GM23338 (cell line): Measurements from ENCODE around the gene ELFN1. TPM values are rescaled to one million over a fixed set of nuclear protein-coding genes. Genes with fewer than 3 reads are reported as not detected.
"Not testable (repeated sequence)": the region's sequence is repeated elsewhere in the genome, so short reads cannot be mapped to it uniquely, and the experiment has no call there.

Source experiments
- ATAC-seq: fragments of 200-7000 bp; cut with Tn5 transposase; 3 replicates; pipeline ENCODE4 v1.9.1; 2020
- DNase-seq: peaks from one replicate; pipeline ENCODE4 v3.0.0-alpha.2; 2015; ENCODE audit warnings: low spot score
- H2AFZ ChIP-seq: fragments of 200-600 bp; sonication (generic); 2 replicates; pipeline ENCODE4 v1.8.0; 2016; ENCODE audit warnings: antibody characterized with exemption, mild to moderate bottlenecking, moderate library complexity
- H3F3A ChIP-seq: fragments of 200-600 bp; sonication (generic); replicated peaks from 2 replicates; pipeline ENCODE4 v1.8.0; 2017; ENCODE audit warnings: antibody characterized with exemption, mixed run types, low read depth
- H3K27ac ChIP-seq: fragments of 200-600 bp; sonication (generic); 2 replicates; pipeline ENCODE4 v1.6.1; 2016; ENCODE audit warnings: low read depth
- H3K27me3 ChIP-seq: fragments of 200-600 bp; sonication (generic); 2 replicates; pipeline ENCODE4 v1.8.0; 2016; ENCODE audit warnings: mild to moderate bottlenecking, mixed run types, moderate library complexity; ENCODE audit not compliant: insufficient read depth
- H3K36me3 ChIP-seq: fragments of 200-600 bp; sonication (generic); 2 replicates; pipeline ENCODE4 v1.8.0; 2016; ENCODE audit warnings: mild to moderate bottlenecking; ENCODE audit not compliant: insufficient read depth
- H3K4me1 ChIP-seq: fragments of 200-600 bp; sonication (generic); 2 replicates; pipeline ENCODE4 v1.8.0; 2016; ENCODE audit warnings: mild to moderate bottlenecking, moderate library complexity; ENCODE audit not compliant: insufficient read depth
- H3K4me2 ChIP-seq: fragments of 200-600 bp; sonication (generic); 2 replicates; pipeline ENCODE4 v1.7.1; 2017; ENCODE audit warnings: mixed run types
- H3K4me3 ChIP-seq: fragments of 200-600 bp; sonication (generic); 2 replicates; pipeline ENCODE4 v1.6.1; 2016; ENCODE audit warnings: mixed run types
- H3K79me2 ChIP-seq: fragments of 200-600 bp; sonication (generic); replicated peaks from 2 replicates; pipeline ENCODE4 v1.8.0; 2017; ENCODE audit warnings: mild to moderate bottlenecking; ENCODE audit not compliant: insufficient read depth
- H3K9me2 ChIP-seq: fragments of 200-600 bp; sonication (generic); 2 replicates; pipeline ENCODE4 v1.8.0; 2017; ENCODE audit not compliant: insufficient read depth
- H4K20me1 ChIP-seq: fragments of 200-600 bp; sonication (generic); replicated peaks from 2 replicates; pipeline ENCODE4 v1.8.0; 2017; ENCODE audit warnings: mild to moderate bottlenecking; ENCODE audit not compliant: insufficient read depth
- H3K27ac Mint-ChIP-seq: 2 replicates; pipeline ENCODE4 v1.8.0; 2020; ENCODE audit warnings: inconsistent platforms, mild to moderate bottlenecking, moderate library complexity, mixed read lengths
- H3K27me3 Mint-ChIP-seq: 3 replicates; pipeline ENCODE4 v1.8.0; 2022; ENCODE audit warnings: low read depth, mild to moderate bottlenecking, moderate library complexity, mixed read lengths, inconsistent platforms; ENCODE audit not compliant: insufficient read depth, poor library complexity
- H3K36me3 Mint-ChIP-seq: 3 replicates; pipeline ENCODE4 v1.8.0; 2021; ENCODE audit warnings: low read depth, mild to moderate bottlenecking, inconsistent platforms, moderate library complexity, mixed read lengths
- H3K4me1 Mint-ChIP-seq: 3 replicates; pipeline ENCODE4 v1.8.0; 2020; ENCODE audit warnings: mild to moderate bottlenecking, inconsistent platforms, mixed read lengths
- H3K4me3 Mint-ChIP-seq: 3 replicates; pipeline ENCODE4 v1.8.0; 2021; ENCODE audit warnings: moderate library complexity, mild to moderate bottlenecking, inconsistent platforms, mixed read lengths
- H3K9me3 Mint-ChIP-seq: 3 replicates; pipeline ENCODE4 v1.8.0; 2020; ENCODE audit warnings: moderate library complexity, mild to moderate bottlenecking, inconsistent platforms, mixed read lengths
- CREB1 ChIP-seq: fragments of 250-450 bp; sonication (Bioruptor Pico); IDR thresholded peaks from 2 replicates; pipeline ENCODE4 v1.5.0; 2020; ENCODE audit warnings: low read depth, mild to moderate bottlenecking, moderate library complexity
- EZH2 ChIP-seq: fragments of 200-600 bp; sonication (generic); IDR thresholded peaks from one replicate; pipeline ENCODE4 v1.8.0; 2017; ENCODE audit warnings: antibody characterized with exemption, mild to moderate bottlenecking, low read depth; ENCODE audit not compliant: unreplicated experiment
- EZH2phosphoT487 ChIP-seq: fragments of 200-600 bp; sonication (generic); IDR thresholded peaks from one replicate; pipeline ENCODE4 v1.8.1; 2018; ENCODE audit warnings: antibody characterized with exemption; ENCODE audit not compliant: unreplicated experiment
- POLR2AphosphoS5 ChIP-seq: IDR thresholded peaks from 2 replicates; pipeline ENCODE4 v1.6.1; 2016; ENCODE audit warnings: antibody characterized with exemption, low read depth
- STAT1 ChIP-seq: IDR thresholded peaks from one replicate; pipeline ENCODE4 v1.6.1; 2016; ENCODE audit warnings: antibody characterized with exemption; ENCODE audit not compliant: unreplicated experiment
- ZNF114 ChIP-seq: fragments of 250-450 bp; sonication (Bioruptor Pico); IDR thresholded peaks from 2 replicates; pipeline ENCODE4 v1.5.0; 2020; ENCODE audit warnings: mild to moderate bottlenecking, moderate library complexity
- ZNF331 ChIP-seq: fragments of 250-450 bp; sonication (Bioruptor Pico); IDR thresholded peaks from 2 replicates; pipeline ENCODE4 v1.5.0; 2020; ENCODE audit warnings: low read depth, mild to moderate bottlenecking, moderate library complexity
- polyA plus RNA-seq: library from polyadenylated mRNA; unstranded; fragments of >200 nt; fragmentation: Nextera tagmentation; extraction: Ambion mirVana; gene quantifications from 2 replicates; pipeline ENCODE4 v1.2.1, GENCODE V29; 2016
- total RNA-seq: library from RNA; depleted of rRNA; stranded (reverse); fragments of >200 nt; shearing (Covaris generic); gene quantifications from 2 replicates; pipeline ENCODE4 v1.2.3, GENCODE V29; 2014
- TF ChIP-seq, protein P1 (sequence below): IDR thresholded peaks from one replicate; pipeline ENCODE4 v1.6.1; 2018; ENCODE audit warnings: antibody characterized with exemption; ENCODE audit not compliant: unreplicated experiment

ELFN1 gene
- total and polyA plus RNA-seq, 2 experiments from 2014 or later, result 0.08 to 3.5 TPM

DNA sequence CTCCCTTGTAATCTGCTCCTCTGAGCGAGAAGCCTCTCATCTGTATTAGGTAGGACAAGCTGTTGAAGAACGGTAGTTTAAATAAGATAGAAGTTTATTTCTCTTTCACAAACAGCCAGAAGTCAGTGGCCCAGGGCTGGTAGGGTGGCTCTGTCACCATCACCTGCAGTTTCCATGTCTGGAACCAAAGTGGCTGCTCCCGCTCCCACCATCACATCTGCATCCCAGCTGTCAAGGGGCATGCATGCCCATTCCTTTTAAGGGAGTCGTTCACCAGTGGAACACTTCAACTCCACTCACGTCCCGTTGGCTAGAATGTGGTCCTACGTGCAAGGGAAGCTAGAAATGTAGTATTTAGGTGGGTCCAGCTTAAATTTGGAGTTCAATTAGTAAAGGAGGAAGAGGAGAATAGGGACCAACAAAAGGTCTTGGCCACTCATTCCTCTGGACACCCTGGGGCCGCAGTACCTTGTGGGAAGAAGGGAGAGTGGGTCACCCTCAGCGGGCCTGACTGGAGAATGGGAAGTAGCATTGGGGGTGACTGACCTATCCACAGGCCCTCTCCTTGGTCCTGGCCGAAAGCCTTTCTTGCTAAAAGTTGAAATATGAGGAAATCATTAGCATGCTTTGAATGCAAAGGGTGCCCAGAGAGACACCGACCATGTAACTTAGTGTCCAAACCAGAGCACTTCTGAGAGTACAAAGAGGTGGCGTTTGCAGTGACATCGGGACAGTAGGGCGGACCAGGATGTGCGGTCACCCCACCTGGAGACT lies 48.0 kb downstream of the ELFN1 start:
- H3K36me3 Mint-ChIP-seq, result peaks cover 3% of the 10 kb centered on the region; the same call in 1 of the 3 replicates
- no peak overlapping the region for H2AFZ ChIP-seq
- H3K9me2 ChIP-seq, result no peaks in the 10 kb centered on the region
- no peak overlapping the region for H3K4me3 Mint-ChIP-seq
- H3K27me3 ChIP-seq, result no peaks in the 10 kb centered on the region
- H3K4me3 ChIP-seq, result no peak overlapping the region
- TF ChIP-seq, protein P1, sequence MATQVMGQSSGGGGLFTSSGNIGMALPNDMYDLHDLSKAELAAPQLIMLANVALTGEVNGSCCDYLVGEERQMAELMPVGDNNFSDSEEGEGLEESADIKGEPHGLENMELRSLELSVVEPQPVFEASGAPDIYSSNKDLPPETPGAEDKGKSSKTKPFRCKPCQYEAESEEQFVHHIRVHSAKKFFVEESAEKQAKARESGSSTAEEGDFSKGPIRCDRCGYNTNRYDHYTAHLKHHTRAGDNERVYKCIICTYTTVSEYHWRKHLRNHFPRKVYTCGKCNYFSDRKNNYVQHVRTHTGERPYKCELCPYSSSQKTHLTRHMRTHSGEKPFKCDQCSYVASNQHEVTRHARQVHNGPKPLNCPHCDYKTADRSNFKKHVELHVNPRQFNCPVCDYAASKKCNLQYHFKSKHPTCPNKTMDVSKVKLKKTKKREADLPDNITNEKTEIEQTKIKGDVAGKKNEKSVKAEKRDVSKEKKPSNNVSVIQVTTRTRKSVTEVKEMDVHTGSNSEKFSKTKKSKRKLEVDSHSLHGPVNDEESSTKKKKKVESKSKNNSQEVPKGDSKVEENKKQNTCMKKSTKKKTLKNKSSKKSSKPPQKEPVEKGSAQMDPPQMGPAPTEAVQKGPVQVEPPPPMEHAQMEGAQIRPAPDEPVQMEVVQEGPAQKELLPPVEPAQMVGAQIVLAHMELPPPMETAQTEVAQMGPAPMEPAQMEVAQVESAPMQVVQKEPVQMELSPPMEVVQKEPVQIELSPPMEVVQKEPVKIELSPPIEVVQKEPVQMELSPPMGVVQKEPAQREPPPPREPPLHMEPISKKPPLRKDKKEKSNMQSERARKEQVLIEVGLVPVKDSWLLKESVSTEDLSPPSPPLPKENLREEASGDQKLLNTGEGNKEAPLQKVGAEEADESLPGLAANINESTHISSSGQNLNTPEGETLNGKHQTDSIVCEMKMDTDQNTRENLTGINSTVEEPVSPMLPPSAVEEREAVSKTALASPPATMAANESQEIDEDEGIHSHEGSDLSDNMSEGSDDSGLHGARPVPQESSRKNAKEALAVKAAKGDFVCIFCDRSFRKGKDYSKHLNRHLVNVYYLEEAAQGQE, result no peak
- TF ChIP-seq CREB1 (CRISPR knock-in tag) (no peak), ZNF331 (CRISPR knock-in tag) (no peak), EZH2 (no peak), POLR2AphosphoS5 (no peak), ZNF114 (CRISPR knock-in tag) (no peak), EZH2phosphoT487 (no peak), STAT1 (no peak)
- peaks cover 21% of the 10 kb centered on the region for H3K27me3 Mint-ChIP-seq
- H3K36me3 ChIP-seq, result no peaks in the 10 kb centered on the region
- H3K79me2 ChIP-seq, result no peaks in the 10 kb centered on the region
- H4K20me1 ChIP-seq, result no peaks in the 10 kb centered on the region
- peaks cover 21% of the 10 kb centered on the region for H3K4me1 ChIP-seq
- no peak overlapping the region for H3K4me2 ChIP-seq
- H3K4me1 Mint-ChIP-seq, result peaks cover 54% of the 10 kb centered on the region
- DNase-seq (no peak), ATAC-seq (no peak)
- no peaks in the 10 kb centered on the region for H3F3A ChIP-seq
- H3K9me3 Mint-ChIP-seq, result peaks cover 4% of the 10 kb centered on the region; the same call in 1 of the 3 replicates
- H3K27ac ChIP-seq, result no peak overlapping the region
- H3K27ac Mint-ChIP-seq, result no peak overlapping the region

DNA sequence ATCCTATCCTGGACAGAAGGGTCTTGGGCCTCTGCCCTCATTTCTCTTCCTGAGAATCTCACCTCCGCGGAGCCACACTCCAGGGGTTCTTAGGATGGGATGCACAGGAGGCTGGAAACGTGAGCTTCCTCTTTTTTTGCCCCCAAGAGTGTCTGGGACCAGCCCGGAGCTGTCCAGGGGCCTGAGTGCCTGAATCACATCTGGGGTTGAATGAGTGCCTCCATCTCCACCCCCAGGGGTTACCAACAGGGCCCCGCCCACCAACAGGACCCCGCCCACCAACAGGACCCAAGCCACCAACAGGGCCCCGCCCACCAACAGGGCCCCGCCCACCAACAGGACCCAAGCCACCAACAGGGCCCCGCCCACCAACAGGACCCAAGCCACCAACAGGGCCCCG lies 48.8 kb downstream of the ELFN1 start:
- not testable (repeated sequence) for H4K20me1 ChIP-seq, H3K36me3 Mint-ChIP-seq, H3F3A ChIP-seq, H3K9me2 ChIP-seq, H2AFZ ChIP-seq, H3K79me2 ChIP-seq, H3K27me3 ChIP-seq, H3K9me3 Mint-ChIP-seq, H3K4me3 ChIP-seq, H3K4me2 ChIP-seq, H3K4me3 Mint-ChIP-seq, H3K27ac Mint-ChIP-seq, H3K36me3 ChIP-seq, H3K27ac ChIP-seq
- DNase-seq, result peak; percentile 64
- peaks cover 13% of the 10 kb centered on the region for H3K4me1 ChIP-seq
- H3K4me1 Mint-ChIP-seq, result peaks cover 46% of the 10 kb centered on the region
- H3K27me3 Mint-ChIP-seq, result peaks cover 19% of the 10 kb centered on the region
- ATAC-seq, result peak; percentile 35
- TF ChIP-seq, protein P1, result peak; percentile 61

DNA sequence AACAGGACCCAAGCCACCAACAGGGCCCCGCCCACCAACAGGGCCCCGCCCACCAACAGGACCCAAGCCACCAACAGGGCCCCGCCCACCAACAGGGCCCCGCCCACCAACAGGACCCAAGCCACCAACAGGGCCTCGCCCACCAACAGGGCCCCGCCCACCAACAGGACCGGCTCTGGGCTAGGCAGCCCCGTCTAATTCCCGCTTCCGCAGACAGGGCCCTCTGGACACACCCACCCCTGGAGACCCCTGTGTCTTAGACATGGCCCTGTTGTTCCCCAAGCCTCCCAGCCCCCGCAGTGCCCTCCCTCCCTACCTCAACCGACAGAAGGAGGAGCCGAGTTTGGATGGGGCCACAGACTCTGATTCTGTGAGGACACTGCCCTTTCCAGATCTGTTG lies 49.2 kb downstream of the ELFN1 start:
- H3K79me2 ChIP-seq, H3K4me3 Mint-ChIP-seq, H3K9me2 ChIP-seq, H3K27ac Mint-ChIP-seq, H3K4me3 ChIP-seq, H3F3A ChIP-seq, H3K27me3 ChIP-seq, H3K36me3 Mint-ChIP-seq, H3K27ac ChIP-seq, H4K20me1 ChIP-seq, H3K9me3 Mint-ChIP-seq, H3K4me1 ChIP-seq, H3K36me3 ChIP-seq, H2AFZ ChIP-seq: not testable (repeated sequence)
- peak; percentile 76 for DNase-seq
- Mint-ChIP-seq H3K27me3 (peaks cover 18% of the 10 kb centered on the region), H3K4me1 (peaks cover 42% of the 10 kb centered on the region)
- H3K4me2 ChIP-seq, result 0 out of 2 replicates have a peak overlapping the region, but pooled peaks have one; percentile 20
- peak; percentile 80 for ATAC-seq
